CD4-positive, alpha-beta T cell treated with Interleukin-17A for 4 hours (primary cell): ENCODE results near the gene TMEM239.

Experiments
- DNase-seq: peaks from one replicate; pipeline ENCODE4 v3.0.0-alpha.2; 2020; ENCODE audit warnings: mixed read lengths

Gene TMEM239

GRCh38 chr20:2851086-2851485 lies 34.9 kb downstream of the TMEM239 start:
- no peak for DNase-seq

GRCh38 chr20:2858591-2858990 lies 42.4 kb downstream of the TMEM239 start:
- DNase-seq = no peak

GRCh38 chr20:2859330-2860121 lies 43.4 kb downstream of the TMEM239 start:
- DNase-seq = no peak

- no peak for DNase-seq
Measured at GRCh38 chr20:2864626-2865025, 48.5 kb downstream of the TMEM239 start.

GRCh38 chr20:2865101-2865500 lies 48.9 kb downstream of the TMEM239 start:
- DNase-seq = no peak

GRCh38 chr20:2865630-2866029 lies 49.5 kb downstream of the TMEM239 start:
- peak; percentile 40 for DNase-seq

- DNase-seq = no peak
Measured at GRCh38 chr20:2866236-2866635, 50.1 kb downstream of the TMEM239 start.

GRCh38 chr20:2867081-2867864 lies 51.1 kb downstream of the TMEM239 start:
- peak; percentile 21 for DNase-seq
